Lower lobe of right lung (tissue), 2 donors: Measurements from ENCODE around the gene MSI2. TPM values are rescaled to one million over a fixed set of nuclear protein-coding genes. Genes with fewer than 3 reads are reported as not detected.

Experiments used
- ATAC-seq, 2 donors: fragments of 200-7000 bp; cut with Tn5 transposase; one replicate each; pipeline ENCODE4 v1.9.1; 2020 to 2022; ENCODE audit warnings: mild to moderate bottlenecking in 2 of 2, moderate library complexity in 2 of 2
- DNase-seq: peaks from one replicate; pipeline ENCODE4 v3.0.0-alpha.2; 2020
- H3K27ac ChIP-seq: fragments of 200-600 bp; one replicate; pipeline ENCODE4 v1.8.0; 2022
- H3K27me3 ChIP-seq: fragments of 200-600 bp; one replicate; pipeline ENCODE4 v1.8.0; 2022; ENCODE audit warnings: low read depth
- H3K36me3 ChIP-seq: fragments of 200-600 bp; one replicate; pipeline ENCODE4 v1.8.0; 2022; ENCODE audit warnings: mild to moderate bottlenecking
- H3K4me1 ChIP-seq: fragments of 200-600 bp; one replicate; pipeline ENCODE4 v1.8.0; 2022
- H3K4me3 ChIP-seq: fragments of 200-600 bp; one replicate; pipeline ENCODE4 v1.8.0; 2022; ENCODE audit warnings: mild to moderate bottlenecking
- H3K9me3 ChIP-seq: fragments of 200-600 bp; one replicate; pipeline ENCODE4 v1.8.0; 2022
- intact Hi-C: fragments of 100-400 bp; cut with DNase I; formaldehyde crosslinking; loops from one replicate; pipeline ENCODE4 v1.11.0; 2022
- total RNA-seq: library from RNA; stranded (reverse); fragmentation: NEBNext Ultra II Directional; extraction: Animal tissue kit (Norgen Biotek cat#: 25700); gene quantifications from one replicate; pipeline ENCODE4 v1.2.1, GENCODE V29; 2021
- TF ChIP-seq, protein P1 (sequence below): fragments of 200-600 bp; IDR thresholded peaks from one replicate; pipeline ENCODE4 v1.8.0; 2022; ENCODE audit warnings: antibody characterized with exemption, mild to moderate bottlenecking
- donor health status: DM: no; HTN: yes; CAD: no; lungs with severe emphysema.

The MSI2 gene
- total RNA-seq, 1 donor from 2014 or later, result 43.9 TPM

DNA sequence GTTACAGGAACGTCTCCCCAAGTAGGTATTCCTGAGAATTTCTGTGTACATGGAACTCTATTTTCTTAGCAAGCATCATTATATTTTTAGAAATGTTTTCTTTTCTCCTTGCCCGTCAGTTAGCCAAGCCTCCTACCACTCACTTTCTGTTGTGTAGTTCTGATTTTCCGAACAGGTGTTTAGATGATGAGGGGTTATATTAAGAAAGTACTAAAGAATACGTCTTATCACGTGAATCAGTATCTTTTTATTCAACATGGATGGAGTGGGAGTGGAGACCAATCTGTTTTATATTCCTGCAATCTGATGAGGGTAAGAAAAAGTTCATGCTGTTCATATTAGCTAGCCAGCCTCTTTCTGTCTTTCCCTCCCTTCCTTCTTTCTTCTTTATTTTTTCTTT is 29.4 kb downstream of the MSI2 start:
- ATAC-seq (no peak), DNase-seq (no peak)
- TF ChIP-seq, protein P1, sequence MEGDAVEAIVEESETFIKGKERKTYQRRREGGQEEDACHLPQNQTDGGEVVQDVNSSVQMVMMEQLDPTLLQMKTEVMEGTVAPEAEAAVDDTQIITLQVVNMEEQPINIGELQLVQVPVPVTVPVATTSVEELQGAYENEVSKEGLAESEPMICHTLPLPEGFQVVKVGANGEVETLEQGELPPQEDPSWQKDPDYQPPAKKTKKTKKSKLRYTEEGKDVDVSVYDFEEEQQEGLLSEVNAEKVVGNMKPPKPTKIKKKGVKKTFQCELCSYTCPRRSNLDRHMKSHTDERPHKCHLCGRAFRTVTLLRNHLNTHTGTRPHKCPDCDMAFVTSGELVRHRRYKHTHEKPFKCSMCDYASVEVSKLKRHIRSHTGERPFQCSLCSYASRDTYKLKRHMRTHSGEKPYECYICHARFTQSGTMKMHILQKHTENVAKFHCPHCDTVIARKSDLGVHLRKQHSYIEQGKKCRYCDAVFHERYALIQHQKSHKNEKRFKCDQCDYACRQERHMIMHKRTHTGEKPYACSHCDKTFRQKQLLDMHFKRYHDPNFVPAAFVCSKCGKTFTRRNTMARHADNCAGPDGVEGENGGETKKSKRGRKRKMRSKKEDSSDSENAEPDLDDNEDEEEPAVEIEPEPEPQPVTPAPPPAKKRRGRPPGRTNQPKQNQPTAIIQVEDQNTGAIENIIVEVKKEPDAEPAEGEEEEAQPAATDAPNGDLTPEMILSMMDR, result no peak
- H3K9me3 ChIP-seq, result no peaks in the 10 kb centered on the region
- peaks cover 5% of the 10 kb centered on the region for H3K36me3 ChIP-seq
- no peak overlapping the region for H3K27ac ChIP-seq
- intact Hi-C loops, result no loop called here
- no peaks in the 10 kb centered on the region for H3K4me1 ChIP-seq
- no peaks in the 10 kb centered on the region for H3K27me3 ChIP-seq
- no peak overlapping the region for H3K4me3 ChIP-seq

DNA sequence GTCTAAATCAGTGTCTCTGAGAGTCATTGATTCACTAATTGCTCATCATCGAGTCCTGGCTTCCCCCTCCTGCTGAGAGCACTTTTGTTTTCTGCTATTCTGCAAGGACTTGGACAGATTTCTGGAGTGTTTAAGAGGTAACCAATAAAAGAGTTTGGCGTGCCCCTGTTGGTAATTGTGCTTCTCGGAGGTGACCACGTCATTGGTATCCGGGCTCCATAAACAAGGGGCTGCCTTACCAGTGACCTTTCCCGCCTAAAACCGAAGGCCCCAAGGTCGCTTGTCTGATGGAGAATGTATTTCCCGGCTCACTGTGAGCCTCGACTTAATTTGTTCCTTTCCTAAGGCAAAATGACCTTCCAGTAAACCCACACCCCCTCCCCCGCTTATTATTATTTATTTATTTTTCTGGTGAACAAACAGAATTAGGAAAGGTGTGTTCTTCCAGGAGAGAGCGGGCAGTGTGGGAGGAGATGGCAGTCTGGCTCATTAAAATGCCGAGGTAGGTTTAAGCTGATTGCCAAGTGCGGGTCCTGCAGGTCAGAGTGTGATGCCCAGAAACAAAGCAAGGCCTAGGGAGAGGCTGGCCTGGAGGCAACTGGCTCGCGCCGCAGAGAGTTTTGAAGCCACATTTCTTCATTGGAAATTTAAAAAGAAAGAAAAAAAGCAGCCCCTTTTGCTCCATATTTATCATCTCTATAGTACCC is 30.2 kb downstream of the MSI2 start:
- no peaks in the 10 kb centered on the region for H3K27me3 ChIP-seq
- peaks cover 5% of the 10 kb centered on the region for H3K36me3 ChIP-seq
- H3K4me3 ChIP-seq, result no peak overlapping the region
- DNase-seq, result no peak
- H3K27ac ChIP-seq, result no peak overlapping the region
- no peak for ATAC-seq
- TF ChIP-seq, protein P1, result no peak
- intact Hi-C loops, result no loop called here
- no peaks in the 10 kb centered on the region for H3K9me3 ChIP-seq
- H3K4me1 ChIP-seq, result no peaks in the 10 kb centered on the region

DNA sequence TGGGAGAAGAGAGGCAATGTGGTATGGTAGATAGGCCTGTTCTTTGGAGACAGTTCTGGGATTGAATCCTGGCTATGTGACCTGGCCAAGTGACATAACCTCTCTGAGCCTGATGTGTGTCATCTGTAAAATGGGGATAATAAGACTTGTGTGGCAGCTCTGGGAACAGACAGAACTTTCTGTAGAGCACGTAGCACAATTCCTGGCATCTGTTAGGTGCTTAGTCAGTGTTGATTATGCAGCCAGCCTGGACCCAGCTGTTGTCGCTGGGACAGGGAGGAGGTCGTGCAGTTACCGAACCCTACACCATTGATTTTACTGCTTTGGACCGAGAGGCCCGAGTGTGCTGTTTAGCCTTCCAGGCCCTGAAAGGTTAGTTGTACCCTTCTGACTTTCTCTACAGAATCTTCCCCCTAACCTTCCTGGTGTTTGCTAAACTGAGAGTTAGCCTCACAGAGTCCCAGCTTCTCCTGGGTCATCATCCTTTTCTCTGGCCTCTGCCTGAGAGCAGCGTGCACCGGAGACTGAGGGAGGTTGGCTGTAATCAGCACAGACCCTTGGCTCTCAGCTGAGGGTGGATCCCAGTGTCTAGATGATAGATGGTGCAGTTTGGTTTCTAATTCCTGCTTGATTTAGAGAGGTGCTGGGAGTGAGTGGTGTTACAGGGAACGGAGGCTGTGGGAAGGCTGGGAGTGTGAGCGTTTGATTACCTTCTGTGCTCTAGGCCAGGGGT is 31.9 kb downstream of the MSI2 start:
- Histone ChIP-seq H3K36me3 (peaks cover 5% of the 10 kb centered on the region), H3K9me3 (no peaks in the 10 kb centered on the region), H3K27ac (no peak overlapping the region), H3K27me3 (no peaks in the 10 kb centered on the region), H3K4me3 (no peak overlapping the region), H3K4me1 (no peaks in the 10 kb centered on the region)
- no peak for DNase-seq
- peak; percentile 26 to 40 for ATAC-seq
- TF ChIP-seq, protein P1, result no peak
- intact Hi-C loops, result no loop called here

GRCh38 chr17:57288773-57289121 is 32.4 kb downstream of the MSI2 start:
- no peak for ATAC-seq
- Histone ChIP-seq H3K27me3 (no peaks in the 10 kb centered on the region), H3K36me3 (peaks cover 5% of the 10 kb centered on the region), H3K4me3 (no peak overlapping the region), H3K27ac (no peak overlapping the region), H3K4me1 (no peaks in the 10 kb centered on the region), H3K9me3 (no peaks in the 10 kb centered on the region)
- intact Hi-C loops, result no loop called here
- TF ChIP-seq, protein P1, result no peak
- no peak for DNase-seq

DNA sequence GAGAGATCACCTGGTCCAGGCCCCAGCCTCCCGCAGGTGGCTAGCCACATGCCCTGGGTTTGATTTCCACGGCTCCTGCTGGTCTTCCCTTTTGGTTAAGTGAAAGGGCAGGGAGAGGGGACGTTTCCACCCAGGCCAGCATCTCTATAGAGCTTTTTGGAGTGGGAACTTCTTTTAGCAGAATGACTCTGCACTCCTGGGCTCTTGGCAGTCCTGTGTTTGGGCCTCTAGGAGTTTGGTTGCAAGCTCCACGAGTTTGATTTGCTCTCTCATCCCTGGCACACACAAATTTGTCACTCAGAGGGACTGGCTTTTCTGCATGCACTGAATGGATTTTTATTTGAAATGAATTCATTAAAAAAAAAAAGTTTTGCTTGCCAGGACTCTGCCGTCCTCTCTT is 32.8 kb downstream of the MSI2 start:
- no peaks in the 10 kb centered on the region for H3K4me1 ChIP-seq
- intact Hi-C loops, result no loop called here
- H3K27me3 ChIP-seq, result no peaks in the 10 kb centered on the region
- no peak for DNase-seq
- H3K36me3 ChIP-seq, result peaks cover 5% of the 10 kb centered on the region
- H3K27ac ChIP-seq, result no peak overlapping the region
- H3K9me3 ChIP-seq, result no peaks in the 10 kb centered on the region
- no peak overlapping the region for H3K4me3 ChIP-seq
- TF ChIP-seq, protein P1, result no peak
- ATAC-seq, result no peak
